Liver (tissue), 9 donors: ENCODE results near the gene TUBB4B. TPM values are rescaled to one million over a fixed set of nuclear protein-coding genes. Genes with fewer than 3 reads are reported as not detected.
A peak's percentile ranks its signal among the peaks of the same experiment; 100 is the strongest.

ENCODE experiments used
- DNase-seq: peaks from one replicate; pipeline ENCODE4 v3.0.0-alpha.2; 2017; ENCODE audit warnings: low spot score
- H3K27ac ChIP-seq, 2 donors: one replicate each; pipeline ENCODE4 v1.7.0; 2013; ENCODE audit warnings: inconsistent platforms in 2 of 2, low read length in 2 of 2, control low read depth in 1 of 2, low read depth in 1 of 2, mild to moderate bottlenecking in 1 of 2
- H3K27me3 ChIP-seq, 4 donors: one replicate each; pipeline versions ENCODE4 v1.6.1 to v1.7.0; 2013; ENCODE audit warnings: low read length in 3 of 4, inconsistent platforms in 1 of 4, mild to moderate bottlenecking in 1 of 4, moderate library complexity in 1 of 4; ENCODE audit not compliant: control insufficient read depth in 4 of 4, insufficient read depth in 4 of 4
- H3K36me3 ChIP-seq, 4 donors: one replicate each; pipeline versions ENCODE4 v1.6.1 to v1.7.0; 2013; ENCODE audit warnings: low read length in 3 of 4, mild to moderate bottlenecking in 3 of 4, low read depth in 1 of 4, moderate library complexity in 1 of 4; ENCODE audit not compliant: control insufficient read depth in 4 of 4, insufficient read depth in 3 of 4
- H3K4me1 ChIP-seq, 4 donors: one replicate each; pipeline versions ENCODE4 v1.6.1 to v1.7.0; 2013; ENCODE audit warnings: low read length in 3 of 4, mild to moderate bottlenecking in 3 of 4, moderate library complexity in 1 of 4; ENCODE audit not compliant: control insufficient read depth in 4 of 4, insufficient read depth in 4 of 4
- H3K4me3 ChIP-seq, 3 donors: one replicate each; pipeline versions ENCODE4 v1.6.1 to v1.7.0; 2013; ENCODE audit warnings: low read length in 3 of 3, control low read depth in 1 of 3, low read depth in 1 of 3, mild to moderate bottlenecking in 1 of 3
- H3K9ac ChIP-seq, 2 donors: one replicate each; pipeline ENCODE4 v1.7.0; 2013; ENCODE audit warnings: low read length in 2 of 2, mild to moderate bottlenecking in 2 of 2, moderate library complexity in 2 of 2, control low read depth in 1 of 2, low read depth in 1 of 2
- H3K9me3 ChIP-seq, 4 donors: one replicate each; pipeline versions ENCODE4 v1.6.1 to v1.7.0; 2013; ENCODE audit warnings: low read length in 3 of 4; ENCODE audit not compliant: control insufficient read depth in 4 of 4
- ATF3 ChIP-seq: IDR thresholded peaks from 2 replicates; pipeline ENCODE4 v1.6.1; 2016; ENCODE audit warnings: antibody characterized with exemption
- CTCF ChIP-seq: fragments of 150-350 bp; IDR thresholded peaks from 2 replicates; pipeline ENCODE4 v1.5.1; 2017; ENCODE audit warnings: improper control_type of control experiment, low read depth, low read length; ENCODE audit not compliant: missing input control
- EGR1 ChIP-seq, 2 donors: IDR thresholded peaks; 2 replicates each; pipeline ENCODE4 v1.6.1; 2016 to 2018; ENCODE audit warnings: antibody characterized with exemption in 2 of 2, low read depth in 2 of 2
- FOXA1 ChIP-seq: IDR thresholded peaks from 2 replicates; pipeline ENCODE4 v1.6.1; 2016; ENCODE audit warnings: antibody characterized with exemption
- FOXA2 ChIP-seq: IDR thresholded peaks from 2 replicates; pipeline ENCODE4 v1.6.1; 2016; ENCODE audit warnings: antibody characterized with exemption
- GABPA ChIP-seq, 2 donors: IDR thresholded peaks in 1 of 2; conservative IDR thresholded peaks in 1 of 2; 2 replicates each; pipeline ENCODE4 v1.6.1; 2016; ENCODE audit warnings: antibody characterized with exemption in 2 of 2, mild to moderate bottlenecking in 1 of 2, moderate library complexity in 1 of 2
- HNF4A ChIP-seq, 2 donors: conservative IDR thresholded peaks; 2 replicates each; pipeline ENCODE4 v1.6.1; 2016; ENCODE audit warnings: antibody characterized with exemption in 2 of 2, mild to moderate bottlenecking in 2 of 2
- HNF4G ChIP-seq: IDR thresholded peaks from 2 replicates; pipeline ENCODE4 v1.6.1; 2016; ENCODE audit warnings: antibody characterized with exemption
- JUND ChIP-seq, 2 donors: IDR thresholded peaks; 2 replicates each; pipeline ENCODE4 v1.6.1; 2016; ENCODE audit warnings: antibody characterized with exemption in 2 of 2
- MAX ChIP-seq: IDR thresholded peaks from 2 replicates; pipeline ENCODE4 v1.6.1; 2016; ENCODE audit warnings: antibody characterized with exemption
- NR2F2 ChIP-seq: IDR thresholded peaks from 2 replicates; pipeline ENCODE4 v1.6.1; 2016; ENCODE audit warnings: antibody characterized with exemption
- RAD21 ChIP-seq, 2 donors: IDR thresholded peaks; 2 replicates each; pipeline ENCODE4 v1.6.1; 2016; ENCODE audit warnings: antibody characterized with exemption in 2 of 2, mild to moderate bottlenecking in 2 of 2
- REST ChIP-seq: IDR thresholded peaks from 2 replicates; pipeline ENCODE4 v1.6.1; 2016; ENCODE audit warnings: antibody characterized with exemption, mild to moderate bottlenecking
- RXRA ChIP-seq, 2 donors: IDR thresholded peaks; 2 replicates each; pipeline ENCODE4 v1.6.1; 2017 to 2018; ENCODE audit warnings: antibody characterized with exemption in 2 of 2, mild to moderate bottlenecking in 1 of 2
- SP1 ChIP-seq: IDR thresholded peaks from 2 replicates; pipeline ENCODE4 v1.6.1; 2018; ENCODE audit warnings: antibody characterized with exemption, mild to moderate bottlenecking
- TAF1 ChIP-seq: conservative IDR thresholded peaks from 2 replicates; pipeline ENCODE4 v1.6.1; 2016; ENCODE audit warnings: antibody characterized with exemption, mild to moderate bottlenecking
- YY1 ChIP-seq: IDR thresholded peaks from 2 replicates; pipeline ENCODE4 v1.6.1; 2016; ENCODE audit warnings: antibody characterized with exemption, mild to moderate bottlenecking
- WGBS: extraction: QIAGEN DNeasy Blood & Tissue Kit; methylation state at CpG from one replicate; pipeline ENCODE4 v1.1.7; 2013; 5-methylcytosine and 5-hydroxymethylcytosine counted together
- polyA plus RNA-seq, 2 donors: library from polyadenylated mRNA; stranded (reverse) in 1 of 2; unstranded in 1 of 2; fragments of 200-250 nt in 1 of 2; fragments of >200 nt in 1 of 2; fragmentation: Nextera tagmentation in 1 of 2; extraction: Ambion mirVana in 1 of 2; gene quantifications; one replicate each; pipeline versions ENCODE4 v1.2.1 to v1.2.3, GENCODE V29; 2013 to 2015
- total RNA-seq, 2 donors: library from RNA; depleted of rRNA; stranded (reverse); fragments of >200 nt; gene quantifications; one replicate each; pipeline ENCODE4 v1.2.3, GENCODE V29; 2014
- TF ChIP-seq, protein P1 (sequence below): IDR thresholded peaks from 2 replicates; pipeline ENCODE4 v1.6.1; 2016; ENCODE audit warnings: antibody characterized with exemption
- donor health status: healthy.
- donor health status: healthy.
- donor health status: healthy.
- donor health status: healthy.
- donor health status: healthy.

The TUBB4B gene
- total and polyA plus RNA-seq, 4 donors, result 173 to 199 (median 185) TPM

DNA sequence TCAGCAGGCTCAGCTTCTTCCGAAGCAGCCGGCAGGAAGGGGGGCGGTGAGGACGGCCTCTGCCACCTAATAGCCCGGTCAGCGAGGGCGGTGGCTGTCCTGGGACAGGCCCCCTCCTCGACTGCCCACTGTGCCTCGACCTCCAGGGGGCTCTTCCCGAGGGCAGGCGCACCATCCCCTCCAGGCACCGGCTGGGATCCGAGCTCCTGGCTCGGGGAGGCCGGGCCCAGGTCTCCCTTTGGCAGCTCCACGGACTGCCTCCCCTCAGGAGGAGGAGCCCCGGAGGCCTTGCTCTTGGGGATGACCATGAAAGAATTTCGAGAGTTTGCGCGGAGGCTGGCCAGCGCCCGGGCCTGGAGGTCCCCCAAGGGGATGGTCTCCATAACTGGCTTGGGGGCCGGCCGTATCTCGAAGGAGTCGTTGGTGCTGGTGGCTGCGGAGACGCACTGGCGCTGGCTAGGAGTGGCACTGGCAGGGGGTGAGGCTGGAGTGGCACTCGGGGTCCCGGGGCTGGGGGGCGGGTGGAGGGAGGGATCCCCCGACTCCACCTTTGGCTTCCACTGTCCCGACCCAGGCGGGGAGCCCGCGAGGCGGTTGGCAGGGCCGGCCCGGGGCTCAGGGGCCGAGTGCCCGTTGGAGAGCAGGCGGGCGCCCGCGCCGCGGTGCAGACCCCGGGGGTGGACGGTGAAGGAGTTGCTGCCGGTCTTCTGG lies 41.5 kb upstream of the TUBB4B start:
- no peak for DNase-seq
- H3K9me3 ChIP-seq, result no peaks in the 10 kb centered on the region
- H3K9ac ChIP-seq, result peak overlapping the region in 1 of 2 donors; percentile 27
- peak overlapping the region; percentile 66 to 90 (median 66) for H3K4me3 ChIP-seq
- 5% methylated on average over 51 of the region's 51 CpGs for WGBS
- H3K27me3 ChIP-seq, result no peaks in the 10 kb centered on the region
- H3K36me3 ChIP-seq, result no peaks in the 10 kb centered on the region
- H3K4me1 ChIP-seq, result peaks cover 36 to 89% (median 77%) of the 10 kb centered on the region in 4 donors
- H3K27ac ChIP-seq, result peak overlapping the region in 1 of 2 donors; percentile 2
- TF ChIP-seq, protein P1, sequence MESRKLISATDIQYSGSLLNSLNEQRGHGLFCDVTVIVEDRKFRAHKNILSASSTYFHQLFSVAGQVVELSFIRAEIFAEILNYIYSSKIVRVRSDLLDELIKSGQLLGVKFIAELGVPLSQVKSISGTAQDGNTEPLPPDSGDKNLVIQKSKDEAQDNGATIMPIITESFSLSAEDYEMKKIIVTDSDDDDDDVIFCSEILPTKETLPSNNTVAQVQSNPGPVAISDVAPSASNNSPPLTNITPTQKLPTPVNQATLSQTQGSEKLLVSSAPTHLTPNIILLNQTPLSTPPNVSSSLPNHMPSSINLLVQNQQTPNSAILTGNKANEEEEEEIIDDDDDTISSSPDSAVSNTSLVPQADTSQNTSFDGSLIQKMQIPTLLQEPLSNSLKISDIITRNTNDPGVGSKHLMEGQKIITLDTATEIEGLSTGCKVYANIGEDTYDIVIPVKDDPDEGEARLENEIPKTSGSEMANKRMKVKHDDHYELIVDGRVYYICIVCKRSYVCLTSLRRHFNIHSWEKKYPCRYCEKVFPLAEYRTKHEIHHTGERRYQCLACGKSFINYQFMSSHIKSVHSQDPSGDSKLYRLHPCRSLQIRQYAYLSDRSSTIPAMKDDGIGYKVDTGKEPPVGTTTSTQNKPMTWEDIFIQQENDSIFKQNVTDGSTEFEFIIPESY, result no peak
- TF ChIP-seq FOXA2 (no peak), SP1 (no peak), MAX (no peak), RAD21 (IDR thresholded peaks at IDR 0.05) (no peak), YY1 (no peak), JUND (IDR thresholded peaks at IDR 0.05) (no peak), HNF4A (conservative IDR thresholded peaks at IDR 0.05) (no peak), FOXA1 (no peak), HNF4G (no peak), CTCF (no peak), NR2F2 (no peak), REST (no peak), TAF1 (no peak), EGR1 (IDR thresholded peaks at IDR 0.05; ENCODE audit: low read depth in 2 of 2) (no peak), ATF3 (no peak), GABPA (IDR thresholded peaks at IDR 0.05 in 1 of 2, conservative IDR thresholded peaks at IDR 0.05 in 1 of 2) (no peak), RXRA (IDR thresholded peaks at IDR 0.05) (no peak)
